Measurements from ENCODE around the gene VAMP8.
"Not testable (repeated sequence)": the region's sequence is repeated elsewhere in the genome, so short reads cannot be mapped to it uniquely, and the experiment has no call there.

- not testable (repeated sequence) for TF ChIP-seq CTCF (IDR thresholded peaks at IDR 0.05; ENCODE audit: low read depth, low read length, poor library complexity, severe bottlenecking); EZH2phosphoT487 (IDR thresholded peaks at IDR 0.05; ENCODE audit: borderline replicate concordance, low read length)
Measured at GRCh38 chr2:85592299-85592698, 14.9 kb downstream of the VAMP8 start.

All from DOHH2 (cell line).